Keratinocyte (primary cell): Measurements from ENCODE around the gene SMIM24. TPM values are rescaled to one million over a fixed set of nuclear protein-coding genes. Genes with fewer than 3 reads are reported as not detected.

ENCODE experiments used
- DNase-seq: peaks from one replicate; pipeline ENCODE4 v3.0.0-alpha.2; 2011; ENCODE audit warnings: low read depth, missing footprints, low spot score
- FAIRE-seq: peaks from 2 replicates; lab custom pipeline; 2011; peaks lifted over from hg19 to GRCh38; lab: Jason Lieb, UNC
- H2AFZ ChIP-seq: 2 replicates; pipeline ENCODE4 v1.6.0; 2012; ENCODE audit warnings: low read length, control low read depth, inconsistent platforms; ENCODE audit not compliant: control insufficient read depth
- H3K27ac ChIP-seq: 2 replicates; pipeline ENCODE4 v1.5.1; 2011; ENCODE audit warnings: low read length; ENCODE audit not compliant: control insufficient read depth, insufficient read depth
- H3K27me3 ChIP-seq: 3 replicates; pipeline ENCODE4 v1.6.0; 2011; ENCODE audit warnings: low read length; ENCODE audit not compliant: control insufficient read depth, insufficient read depth; ENCODE audit errors: extremely low read depth
- H3K36me3 ChIP-seq, 2 experiments: 2 replicates in 1 of 2; 3 replicates in 1 of 2; pipeline ENCODE4 v1.5.1; 2011; ENCODE audit warnings: low read length in 2 of 2, mild to moderate bottlenecking in 1 of 2; ENCODE audit not compliant: control insufficient read depth in 2 of 2, insufficient read depth in 2 of 2; ENCODE audit errors: extremely low read depth in 1 of 2
- H3K4me1 ChIP-seq: 3 replicates; pipeline ENCODE4 v1.5.1; 2011; ENCODE audit warnings: low read length; ENCODE audit not compliant: control insufficient read depth, insufficient read depth; ENCODE audit errors: extremely low read depth
- H3K4me2 ChIP-seq: 3 replicates; pipeline ENCODE4 v1.6.0; 2011; ENCODE audit warnings: low read depth, low read length; ENCODE audit not compliant: control insufficient read depth, insufficient read depth; ENCODE audit errors: extremely low read depth
- H3K4me3 ChIP-seq, 3 experiments: fragments of 200-600 bp in 1 of 3; sonication (generic) in 1 of 3; 2 replicates in 2 of 3; 3 replicates in 1 of 3; pipeline ENCODE4 v1.5.1; 2011 to 2016; ENCODE audit warnings: low read length in 3 of 3, mild to moderate bottlenecking in 3 of 3, control low read depth in 2 of 3, inconsistent platforms in 1 of 3, low read depth in 1 of 3, mixed read lengths in 1 of 3, mixed run types in 1 of 3, moderate library complexity in 1 of 3; ENCODE audit not compliant: control insufficient read depth in 2 of 3, insufficient read depth in 2 of 3; ENCODE audit errors: extremely low read depth in 1 of 3
- H3K79me2 ChIP-seq: 2 replicates; pipeline ENCODE4 v1.6.0; 2012; ENCODE audit warnings: low read length; ENCODE audit not compliant: control insufficient read depth, insufficient read depth
- H3K9ac ChIP-seq: 3 replicates; pipeline ENCODE4 v1.6.0; 2011; ENCODE audit warnings: low read length; ENCODE audit not compliant: control insufficient read depth, insufficient read depth; ENCODE audit errors: extremely low read depth
- H3K9me1 ChIP-seq: 3 replicates; pipeline ENCODE4 v1.6.0; 2011; ENCODE audit warnings: low read length; ENCODE audit not compliant: control insufficient read depth, insufficient read depth; ENCODE audit errors: extremely low read depth
- H3K9me3 ChIP-seq: 2 replicates; pipeline ENCODE4 v1.5.1; 2012; ENCODE audit warnings: low read depth, low read length; ENCODE audit not compliant: control insufficient read depth
- H4K20me1 ChIP-seq: 3 replicates; pipeline ENCODE4 v1.6.0; 2011; ENCODE audit warnings: low read length; ENCODE audit not compliant: control insufficient read depth, insufficient read depth; ENCODE audit errors: extremely low read depth
- EZH2 ChIP-seq: IDR thresholded peaks from one replicate; pipeline ENCODE4 v1.6.1; 2012; ENCODE audit warnings: inconsistent platforms, mild to moderate bottlenecking, low read length, moderate library complexity
- dilution Hi-C: fragments of 300-500 bp; cut with MboI; formaldehyde crosslinking; loops from one replicate; pipeline ENCODE4 v1.7.0; 2020; ENCODE audit warnings: low sequenced_read_pairs; ENCODE audit not compliant: extremely low pct_ligation_motif_present
- polyA plus RNA-seq, 5 experiments: library from polyadenylated mRNA; depleted of rRNA in 3 of 5; stranded (reverse) in 3 of 5; stranded (forward) in 1 of 5; unstranded in 1 of 5; fragments of >200 nt; gene quantifications; 1 replicate in 1 of 5; 2 replicates in 3 of 5; 3 replicates in 1 of 5; pipeline versions ENCODE4 v1.2.1 to v1.2.3, GENCODE V29; 2011 to 2012; ENCODE audit warnings: missing spikeins in 2 of 5, low read depth in 1 of 5, low replicate concordance in 1 of 5
- TF ChIP-seq, protein P1 (sequence below), 3 experiments: IDR thresholded peaks in 1 of 3; conservative IDR thresholded peaks in 1 of 3; optimal IDR thresholded peaks in 1 of 3; 2 replicates in 2 of 3; 3 replicates in 1 of 3; pipeline versions ENCODE3 to v1.5.1; 2011; ENCODE audit warnings: low read length in 3 of 3, mild to moderate bottlenecking in 3 of 3, moderate library complexity in 2 of 3, control low read depth in 1 of 3, inconsistent platforms in 1 of 3; ENCODE audit not compliant: insufficient read depth in 2 of 3; ENCODE audit errors: extremely low read depth in 1 of 3

The SMIM24 gene
- polyA plus RNA-seq, 1 donor (not counting 4 experiments of a cell fraction or from before 2014, with no cell fraction given), result not detected

DNA sequence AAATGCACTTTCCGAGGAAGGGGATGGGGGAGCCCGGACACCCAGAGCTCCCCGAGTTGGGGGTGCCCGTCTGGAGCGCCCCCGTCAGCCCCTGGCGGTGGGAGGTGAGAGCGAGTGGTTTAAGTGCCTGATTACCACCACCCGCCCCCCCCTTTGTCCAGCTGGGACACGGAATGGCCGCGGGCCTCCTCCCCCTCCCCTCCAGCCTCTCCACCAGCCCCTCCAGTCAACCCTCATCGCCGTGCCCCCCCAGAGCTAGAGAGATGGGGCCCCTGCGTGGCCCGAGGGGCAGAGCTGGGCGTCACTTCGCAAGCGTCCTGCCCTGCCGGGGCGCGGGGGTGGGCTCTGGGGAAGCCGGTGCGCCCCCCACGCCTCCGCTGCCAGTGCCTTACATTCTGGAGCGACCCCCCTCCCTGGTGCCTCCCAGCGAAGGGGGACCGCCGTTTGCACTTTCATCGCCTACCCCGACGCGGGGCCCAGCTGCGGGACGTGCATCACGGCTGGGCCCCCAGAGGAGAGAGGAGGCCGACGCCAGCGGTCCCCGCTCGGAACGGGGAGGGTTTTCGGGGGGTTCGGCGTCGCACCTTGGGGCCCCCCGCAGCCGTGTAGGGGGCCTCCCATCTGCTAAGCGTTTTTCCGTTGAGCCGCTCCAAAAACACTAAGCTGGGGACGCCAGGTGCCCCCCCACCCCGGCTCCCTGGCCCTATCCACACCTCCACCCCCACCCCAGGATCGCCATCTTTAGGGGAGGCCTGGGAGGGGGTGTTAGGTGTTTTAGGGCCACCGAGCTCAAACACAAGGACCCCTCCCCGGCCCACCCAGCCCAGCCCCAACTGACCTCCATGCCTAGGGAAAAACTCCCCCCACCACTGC, 16.4 kb downstream of the SMIM24 start:
- Histone ChIP-seq H3K27ac (no peak overlapping the region), H3K9ac (no peak overlapping the region), H3K27me3 (no peaks in the 10 kb centered on the region), H3K79me2 (no peaks in the 10 kb centered on the region), H3K4me2 (no peak overlapping the region), H3K4me1 (no peaks in the 10 kb centered on the region), H3K4me3 (no peak overlapping the region), H3K9me1 (no peaks in the 10 kb centered on the region), H3K36me3 (peaks cover 2 to 5% of the 10 kb centered on the region in 2 experiments), H4K20me1 (no peaks in the 10 kb centered on the region), H2AFZ (no peak overlapping the region), H3K9me3 (peaks cover 2% of the 10 kb centered on the region)
- dilution Hi-C loops, result no loop called here
- TF ChIP-seq, protein P1, sequence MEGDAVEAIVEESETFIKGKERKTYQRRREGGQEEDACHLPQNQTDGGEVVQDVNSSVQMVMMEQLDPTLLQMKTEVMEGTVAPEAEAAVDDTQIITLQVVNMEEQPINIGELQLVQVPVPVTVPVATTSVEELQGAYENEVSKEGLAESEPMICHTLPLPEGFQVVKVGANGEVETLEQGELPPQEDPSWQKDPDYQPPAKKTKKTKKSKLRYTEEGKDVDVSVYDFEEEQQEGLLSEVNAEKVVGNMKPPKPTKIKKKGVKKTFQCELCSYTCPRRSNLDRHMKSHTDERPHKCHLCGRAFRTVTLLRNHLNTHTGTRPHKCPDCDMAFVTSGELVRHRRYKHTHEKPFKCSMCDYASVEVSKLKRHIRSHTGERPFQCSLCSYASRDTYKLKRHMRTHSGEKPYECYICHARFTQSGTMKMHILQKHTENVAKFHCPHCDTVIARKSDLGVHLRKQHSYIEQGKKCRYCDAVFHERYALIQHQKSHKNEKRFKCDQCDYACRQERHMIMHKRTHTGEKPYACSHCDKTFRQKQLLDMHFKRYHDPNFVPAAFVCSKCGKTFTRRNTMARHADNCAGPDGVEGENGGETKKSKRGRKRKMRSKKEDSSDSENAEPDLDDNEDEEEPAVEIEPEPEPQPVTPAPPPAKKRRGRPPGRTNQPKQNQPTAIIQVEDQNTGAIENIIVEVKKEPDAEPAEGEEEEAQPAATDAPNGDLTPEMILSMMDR (optimal IDR thresholded peaks at IDR 0.05 in 1 of 3, IDR thresholded peaks at IDR 0.05 in 1 of 3, conservative IDR thresholded peaks at IDR 0.05 in 1 of 3; ENCODE audit: extremely low read depth in 1 of 3, insufficient read depth in 2 of 3, low read length in 3 of 3), result no peak
- no peak for TF ChIP-seq EZH2
- FAIRE-seq (no peak), DNase-seq (no peak)

DNA sequence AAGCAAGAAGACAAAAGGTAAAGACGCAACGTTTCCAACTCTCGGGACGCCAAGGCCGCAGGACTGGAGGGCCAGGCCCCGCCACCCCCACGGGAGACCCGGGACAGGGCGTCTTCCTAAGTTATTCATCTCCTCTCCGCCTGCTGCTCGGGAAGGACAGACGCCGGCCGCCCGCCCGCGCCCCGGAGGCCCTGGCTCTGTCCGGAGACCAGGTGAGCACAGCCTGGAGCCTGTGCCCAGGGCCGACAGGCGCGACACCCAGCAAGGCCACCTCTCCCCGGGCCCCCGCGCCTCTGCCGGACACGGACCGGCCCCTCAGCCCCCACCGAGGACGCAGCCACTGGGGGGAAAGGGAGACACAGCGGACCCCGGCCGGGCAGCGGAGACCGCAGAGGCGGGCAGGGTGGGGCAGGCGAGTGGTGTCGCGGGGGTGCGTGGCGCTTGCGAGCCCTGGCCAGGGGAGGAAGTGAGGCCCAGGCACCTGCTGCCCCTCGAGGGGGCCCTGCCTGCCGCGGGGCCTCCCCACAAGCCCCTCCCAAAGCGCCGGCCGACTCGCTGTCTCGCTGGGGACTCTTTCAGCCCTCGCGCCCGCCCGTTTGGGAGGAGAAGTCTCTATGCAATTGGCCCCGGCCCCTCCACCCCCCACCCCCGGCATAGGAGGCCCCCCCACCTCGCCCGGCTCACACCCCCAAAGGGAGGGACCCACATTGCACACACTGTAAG, 17.2 kb downstream of the SMIM24 start:
- Histone ChIP-seq H3K79me2 (no peaks in the 10 kb centered on the region), H3K9ac (no peak overlapping the region), H3K27ac (no peak overlapping the region), H3K4me2 (no peak overlapping the region), H3K36me3 (peaks cover 2 to 5% of the 10 kb centered on the region in 2 experiments), H3K9me3 (peaks cover 2% of the 10 kb centered on the region), H4K20me1 (no peaks in the 10 kb centered on the region), H3K9me1 (no peaks in the 10 kb centered on the region), H3K27me3 (no peaks in the 10 kb centered on the region), H3K4me3 (no peak overlapping the region), H2AFZ (no peak overlapping the region), H3K4me1 (no peaks in the 10 kb centered on the region)
- dilution Hi-C loops, result no loop called here
- FAIRE-seq (no peak), DNase-seq (no peak)
- TF ChIP-seq EZH2, result no peak
- TF ChIP-seq, protein P1 (optimal IDR thresholded peaks at IDR 0.05 in 1 of 3, IDR thresholded peaks at IDR 0.05 in 1 of 3, conservative IDR thresholded peaks at IDR 0.05 in 1 of 3; ENCODE audit: extremely low read depth in 1 of 3, insufficient read depth in 2 of 3, low read length in 3 of 3), result no peak
